ENCODE results near the gene CLIP1. TPM values are rescaled to one million over a fixed set of nuclear protein-coding genes. Genes with fewer than 3 reads are reported as not detected.
"Not testable (repeated sequence)": the region's sequence is repeated elsewhere in the genome, so short reads cannot be mapped to it uniquely, and the experiment has no call there.

Gene CLIP1
- total RNA-seq, 2 experiments from 2014 or later: 11.2 to 25.6 TPM

DNA sequence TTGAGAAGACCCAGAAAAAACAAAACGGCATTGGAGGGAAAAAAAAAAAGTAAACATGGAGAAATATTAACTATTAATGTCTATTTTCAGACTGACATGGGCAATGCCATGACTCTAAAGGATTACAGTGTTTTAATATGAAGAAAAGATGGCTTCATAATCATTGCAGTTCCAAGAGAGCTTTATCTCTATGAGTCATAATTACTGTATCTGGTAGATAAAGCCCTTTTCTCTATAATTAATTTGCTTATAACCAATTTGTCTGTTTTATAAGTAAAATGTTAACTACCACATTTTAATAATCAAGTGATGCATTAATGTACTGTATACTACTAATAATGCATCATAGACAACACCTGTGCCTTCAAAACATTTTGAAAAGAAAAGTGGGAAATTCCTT, 59.7 kb downstream of the CLIP1 start:
- Histone ChIP-seq H3K4me2 (ENCODE audit: low read length) (no peak overlapping the region), H3K36me3 (ENCODE audit: insufficient read depth, low read length) (no peaks in the 10 kb centered on the region; the same call in 1 of the 2 replicates), H3K9me2 (ENCODE audit: insufficient read depth, low read length) (no peaks in the 10 kb centered on the region), H3K79me2 (ENCODE audit: insufficient read depth, low read depth, low read length) (no peaks in the 10 kb centered on the region), H2AFZ (ENCODE audit: low read length) (no peak overlapping the region), H4K20me1 (ENCODE audit: insufficient read depth, low read length) (no peaks in the 10 kb centered on the region), H3K4me3 (ENCODE audit: low read depth, low read length, poor library complexity, severe bottlenecking) (no peak overlapping the region), H3K27ac (ENCODE audit: low read depth, low read length, poor library complexity, severe bottlenecking) (no peak overlapping the region), H3K4me1 (ENCODE audit: insufficient read depth, low read length, poor library complexity, severe bottlenecking) (no peaks in the 10 kb centered on the region), H3K9me3 (ENCODE audit: low read length) (no peaks in the 10 kb centered on the region)
- CTCF ChIA-PET (ENCODE audit: unreplicated experiment): no interaction called here
- POLR2A ChIA-PET: no interaction called here
- no peak for TF ChIP-seq EZH2phosphoT487 (IDR thresholded peaks at IDR 0.05; ENCODE audit: borderline replicate concordance, low read depth, low read length)
- TF ChIP-seq, protein P1, sequence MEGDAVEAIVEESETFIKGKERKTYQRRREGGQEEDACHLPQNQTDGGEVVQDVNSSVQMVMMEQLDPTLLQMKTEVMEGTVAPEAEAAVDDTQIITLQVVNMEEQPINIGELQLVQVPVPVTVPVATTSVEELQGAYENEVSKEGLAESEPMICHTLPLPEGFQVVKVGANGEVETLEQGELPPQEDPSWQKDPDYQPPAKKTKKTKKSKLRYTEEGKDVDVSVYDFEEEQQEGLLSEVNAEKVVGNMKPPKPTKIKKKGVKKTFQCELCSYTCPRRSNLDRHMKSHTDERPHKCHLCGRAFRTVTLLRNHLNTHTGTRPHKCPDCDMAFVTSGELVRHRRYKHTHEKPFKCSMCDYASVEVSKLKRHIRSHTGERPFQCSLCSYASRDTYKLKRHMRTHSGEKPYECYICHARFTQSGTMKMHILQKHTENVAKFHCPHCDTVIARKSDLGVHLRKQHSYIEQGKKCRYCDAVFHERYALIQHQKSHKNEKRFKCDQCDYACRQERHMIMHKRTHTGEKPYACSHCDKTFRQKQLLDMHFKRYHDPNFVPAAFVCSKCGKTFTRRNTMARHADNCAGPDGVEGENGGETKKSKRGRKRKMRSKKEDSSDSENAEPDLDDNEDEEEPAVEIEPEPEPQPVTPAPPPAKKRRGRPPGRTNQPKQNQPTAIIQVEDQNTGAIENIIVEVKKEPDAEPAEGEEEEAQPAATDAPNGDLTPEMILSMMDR (conservative IDR thresholded peaks at IDR 0.05; ENCODE audit: low read length): no peak
- no peak for DNase-seq (ENCODE audit: low spot score)
- intact Hi-C loops (cut with micrococcal nuclease; ENCODE audit: unreplicated experiment): no loop called here
- BruUV-seq (replicated peaks): no TSS peak

DNA sequence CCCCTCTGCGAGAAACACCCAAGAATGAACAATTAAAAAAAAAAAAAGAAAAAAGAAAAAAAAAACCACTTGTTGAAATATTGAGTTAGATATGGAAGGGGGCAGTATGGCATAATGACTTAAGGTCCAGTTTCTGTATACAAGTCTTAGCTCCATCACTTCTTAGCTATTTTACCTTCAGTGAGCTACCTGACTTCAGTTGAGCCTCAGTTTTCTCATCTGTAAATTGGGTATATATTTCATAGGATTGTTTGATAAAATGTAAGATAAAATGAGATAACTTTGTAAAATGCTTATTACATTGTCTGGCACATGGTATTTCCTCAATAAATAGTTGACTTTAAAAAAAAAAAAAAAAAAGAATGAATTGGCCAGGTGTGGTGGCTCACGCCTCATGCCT, 64.1 kb downstream of the CLIP1 start:
- H2AFZ ChIP-seq (ENCODE audit: low read length); H3K9me2 ChIP-seq (ENCODE audit: insufficient read depth, low read length); H3K4me1 ChIP-seq (ENCODE audit: insufficient read depth, low read length, poor library complexity, severe bottlenecking); H4K20me1 ChIP-seq (ENCODE audit: insufficient read depth, low read length); H3K4me2 ChIP-seq (ENCODE audit: low read length); H3K9me3 ChIP-seq (ENCODE audit: low read length); H3K79me2 ChIP-seq (ENCODE audit: insufficient read depth, low read depth, low read length); BruUV-seq (replicated peaks); intact Hi-C loops (cut with micrococcal nuclease; ENCODE audit: unreplicated experiment); H3K4me3 ChIP-seq (ENCODE audit: low read depth, low read length, poor library complexity, severe bottlenecking); DNase-seq (ENCODE audit: low spot score); CTCF ChIA-PET (ENCODE audit: unreplicated experiment); H3K36me3 ChIP-seq (ENCODE audit: insufficient read depth, low read length); H3K27ac ChIP-seq (ENCODE audit: low read depth, low read length, poor library complexity, severe bottlenecking): not testable (repeated sequence)
- POLR2A ChIA-PET: interaction anchor here (0.7 kb wide), 1 partner anchor 270 kb away, joined by 4 read pairs; no protein-coding TSS in a partner anchor

DNA sequence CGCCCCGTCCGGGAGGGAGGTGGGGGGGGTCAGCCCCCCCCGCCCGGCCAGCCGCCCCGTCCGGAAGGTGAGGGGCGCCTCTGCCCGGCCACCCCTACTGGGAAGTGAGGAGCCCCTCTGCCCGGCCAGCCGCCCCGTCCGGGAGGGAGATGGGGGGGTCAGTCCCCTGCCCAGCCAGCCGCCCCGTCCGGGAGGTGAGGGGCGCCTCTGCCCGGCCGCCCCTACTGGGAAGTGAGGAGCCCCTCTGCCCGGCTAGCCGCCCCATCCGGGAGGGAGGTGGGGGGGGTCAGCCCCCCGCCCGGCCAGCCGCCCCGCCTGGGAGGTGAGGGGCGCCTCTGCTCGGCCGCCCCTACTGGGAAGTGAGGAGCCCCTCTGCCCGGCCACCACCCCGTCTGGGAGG, 64.9 kb downstream of the CLIP1 start:
- H3K27ac ChIP-seq (ENCODE audit: low read depth, low read length, poor library complexity, severe bottlenecking); BruUV-seq (replicated peaks); H3K9me2 ChIP-seq (ENCODE audit: insufficient read depth, low read length); DNase-seq (ENCODE audit: low spot score); H3K9me3 ChIP-seq (ENCODE audit: low read length); H3K4me3 ChIP-seq (ENCODE audit: low read depth, low read length, poor library complexity, severe bottlenecking); H3K4me1 ChIP-seq (ENCODE audit: insufficient read depth, low read length, poor library complexity, severe bottlenecking); POLR2A ChIA-PET; H2AFZ ChIP-seq (ENCODE audit: low read length); H4K20me1 ChIP-seq (ENCODE audit: insufficient read depth, low read length); H3K4me2 ChIP-seq (ENCODE audit: low read length); intact Hi-C loops (cut with micrococcal nuclease; ENCODE audit: unreplicated experiment); CTCF ChIA-PET (ENCODE audit: unreplicated experiment); H3K36me3 ChIP-seq (ENCODE audit: insufficient read depth, low read length); H3K79me2 ChIP-seq (ENCODE audit: insufficient read depth, low read depth, low read length): not testable (repeated sequence)

DNA sequence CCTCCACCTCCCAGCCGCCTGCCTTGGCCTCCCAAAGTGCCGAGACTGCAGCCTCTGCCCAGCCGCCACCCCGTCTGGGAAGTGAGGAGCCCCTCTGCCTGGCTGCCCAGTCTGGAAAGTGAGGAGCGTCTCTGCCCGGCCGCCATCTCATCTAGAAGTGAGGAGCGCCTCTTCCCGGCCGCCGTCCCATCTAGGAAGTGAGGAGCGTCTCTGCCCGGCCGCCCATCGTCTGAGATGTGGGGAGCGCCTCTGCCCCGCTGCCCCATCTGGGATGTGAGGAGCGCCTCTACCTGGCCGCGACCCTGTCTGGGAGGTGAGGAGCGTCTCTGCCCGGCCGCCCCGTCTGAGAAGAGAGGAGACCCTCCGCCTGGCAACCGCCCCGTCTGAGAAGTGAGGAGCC, 65.5 kb downstream of the CLIP1 start:
- CTCF ChIA-PET (ENCODE audit: unreplicated experiment); POLR2A ChIA-PET; H3K27ac ChIP-seq (ENCODE audit: low read depth, low read length, poor library complexity, severe bottlenecking); H3K4me1 ChIP-seq (ENCODE audit: insufficient read depth, low read length, poor library complexity, severe bottlenecking); H4K20me1 ChIP-seq (ENCODE audit: insufficient read depth, low read length); H3K36me3 ChIP-seq (ENCODE audit: insufficient read depth, low read length); H2AFZ ChIP-seq (ENCODE audit: low read length); H3K4me2 ChIP-seq (ENCODE audit: low read length); H3K4me3 ChIP-seq (ENCODE audit: low read depth, low read length, poor library complexity, severe bottlenecking); intact Hi-C loops (cut with micrococcal nuclease; ENCODE audit: unreplicated experiment); BruUV-seq (replicated peaks); H3K9me2 ChIP-seq (ENCODE audit: insufficient read depth, low read length); H3K9me3 ChIP-seq (ENCODE audit: low read length); DNase-seq (ENCODE audit: low spot score); H3K79me2 ChIP-seq (ENCODE audit: insufficient read depth, low read depth, low read length): not testable (repeated sequence)
